Muscle of arm (tissue), 12 donors: ENCODE measurements around the gene GLRX3. TPM values are rescaled to one million over a fixed set of nuclear protein-coding genes. Genes with fewer than 3 reads are reported as not detected.

Source experiments
- DNase-seq: peaks from one replicate; pipeline ENCODE4 v3.0.0-alpha.2; 2013
- polyA plus RNA-seq, 12 donors: library from polyadenylated mRNA; unstranded; fragments of 120-200 nt; gene quantifications; one replicate each; pipeline ENCODE4 v1.2.1, GENCODE V29; 2013; ENCODE audit not compliant: insufficient read length in 12 of 12

GLRX3 gene
- polyA plus RNA-seq, 12 donors = 52.5 to 85.2 (median 63.5) TPM; not detected in 1

DNA sequence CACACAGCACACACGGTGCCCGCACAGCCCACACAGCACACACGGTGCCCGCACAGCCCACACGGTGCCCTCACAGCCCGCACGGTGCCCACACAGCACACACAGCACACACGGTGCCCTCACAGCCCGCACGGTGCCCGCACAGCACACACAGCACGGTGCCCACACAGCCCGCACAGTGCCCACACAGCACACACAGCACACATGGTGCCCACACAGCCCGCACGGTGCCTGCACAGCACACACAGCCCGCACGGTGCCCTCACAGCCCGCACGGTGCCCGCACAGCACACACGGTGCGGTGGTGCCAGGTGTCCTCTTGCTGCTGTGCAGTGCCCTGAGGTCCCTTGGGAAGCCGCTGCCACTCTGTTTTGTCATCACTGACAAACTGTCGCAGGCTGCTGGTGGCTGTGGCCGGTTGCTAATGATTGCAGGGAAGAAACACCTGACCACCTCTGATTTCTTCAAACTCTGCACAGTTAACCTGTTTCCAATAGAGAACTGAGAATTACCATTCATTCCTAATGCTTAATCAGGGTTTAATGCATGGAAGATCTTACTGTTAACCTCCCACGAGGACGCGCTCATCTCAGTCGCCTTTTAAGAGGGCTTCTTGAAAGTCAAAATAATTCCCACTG lies 66.9 kb downstream of the GLRX3 start:
- no peak for DNase-seq

DNA sequence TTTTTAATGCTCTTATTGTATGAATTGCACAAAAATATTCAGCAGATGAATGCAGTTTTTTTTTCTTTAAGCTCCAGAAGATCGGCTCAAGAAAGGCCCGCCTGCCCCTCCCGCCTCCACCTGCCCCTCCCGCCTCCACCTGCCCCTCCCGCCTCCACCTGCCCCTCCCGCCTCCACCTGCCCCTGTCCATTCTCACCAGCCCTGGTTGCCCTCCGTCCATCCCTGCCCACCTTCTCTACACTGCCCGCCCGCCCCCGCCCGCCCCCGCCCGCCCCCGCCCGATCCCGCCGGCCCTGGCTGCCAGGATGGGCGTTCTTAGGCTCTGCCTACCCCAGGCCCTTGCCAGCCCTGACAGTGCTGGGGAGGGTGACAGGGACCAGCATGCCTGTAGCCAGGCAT lies 67.4 kb downstream of the GLRX3 start:
- DNase-seq = no peak

DNA sequence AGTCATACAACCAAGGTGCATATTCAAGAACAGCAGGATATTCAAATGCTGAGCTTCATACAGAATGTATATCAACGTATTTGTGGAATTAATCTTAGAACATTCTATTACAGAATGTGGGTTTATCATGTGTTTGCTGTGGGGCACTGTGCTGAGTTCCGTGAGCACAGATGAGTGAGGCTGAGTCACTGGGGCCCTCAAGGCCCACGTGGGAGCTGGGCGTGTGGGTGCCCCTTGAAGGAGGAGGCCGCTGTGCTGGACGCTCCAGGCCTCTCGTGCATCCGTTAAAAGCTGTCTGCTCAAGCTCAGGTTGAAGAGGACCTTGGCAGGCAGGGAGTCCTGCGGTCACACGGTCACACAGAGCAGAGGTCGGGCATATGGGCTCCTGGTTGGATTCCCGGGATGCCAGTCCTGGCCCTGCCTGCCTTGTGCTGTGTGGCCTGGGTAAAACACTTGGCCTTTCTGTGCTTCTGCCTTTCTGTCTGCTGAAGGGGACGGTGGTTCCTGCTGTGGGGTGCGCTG lies 70.1 kb downstream of the GLRX3 start:
- DNase-seq = no peak

DNA sequence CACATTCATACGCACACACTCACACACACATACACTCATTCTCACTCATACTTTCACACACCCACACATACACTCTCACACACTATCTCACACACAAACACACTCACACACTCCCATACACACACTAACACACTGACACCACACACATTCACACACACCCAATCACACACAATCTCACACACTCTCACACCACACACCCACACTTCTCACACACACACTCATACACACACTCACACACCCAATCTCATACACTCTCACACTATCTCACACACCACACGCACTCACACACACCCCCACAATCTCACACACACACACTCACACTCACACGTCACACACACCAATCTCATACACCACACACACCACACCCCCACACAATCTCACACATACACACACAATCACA lies 71.0 kb downstream of the GLRX3 start:
- no peak for DNase-seq

DNA sequence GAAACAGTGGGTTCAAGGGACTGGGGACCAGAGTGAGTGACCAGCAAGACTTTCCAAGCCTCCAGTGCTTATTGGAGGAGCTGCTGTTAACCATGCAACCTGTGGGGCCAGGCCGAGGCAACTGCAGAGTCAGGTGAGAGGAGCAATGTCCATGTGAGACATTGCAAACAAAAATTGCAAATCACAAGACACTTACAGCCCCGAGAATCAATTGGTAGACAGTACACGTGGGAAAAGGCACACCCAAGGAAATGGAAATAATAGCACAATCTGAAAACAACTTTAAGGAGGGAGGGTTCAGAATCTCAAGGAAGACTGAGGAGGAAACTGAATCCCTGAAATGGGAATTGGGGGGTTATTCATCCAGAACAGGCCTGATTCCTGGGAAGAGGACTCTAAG lies 72.6 kb downstream of the GLRX3 start:
- no peak for DNase-seq

DNA sequence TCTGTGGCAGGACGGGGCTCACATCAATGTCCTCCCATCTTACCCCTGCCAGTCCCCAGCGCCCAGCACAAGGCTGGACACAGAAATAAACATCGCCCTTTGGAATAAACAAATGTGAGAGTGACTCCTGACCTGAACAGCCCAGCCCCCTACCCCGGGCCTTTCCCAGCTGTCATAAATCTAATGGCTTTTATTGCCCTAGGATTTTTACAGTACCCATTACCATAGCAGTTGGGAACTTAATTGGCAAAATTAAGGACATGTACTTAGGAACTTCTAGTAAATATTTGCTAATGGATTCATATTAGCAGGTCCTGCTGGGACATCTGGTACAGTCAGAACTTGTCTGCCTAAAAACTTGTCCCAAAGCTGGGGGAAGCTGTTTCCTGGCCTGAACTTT lies 76.6 kb downstream of the GLRX3 start:
- DNase-seq = no peak

DNA sequence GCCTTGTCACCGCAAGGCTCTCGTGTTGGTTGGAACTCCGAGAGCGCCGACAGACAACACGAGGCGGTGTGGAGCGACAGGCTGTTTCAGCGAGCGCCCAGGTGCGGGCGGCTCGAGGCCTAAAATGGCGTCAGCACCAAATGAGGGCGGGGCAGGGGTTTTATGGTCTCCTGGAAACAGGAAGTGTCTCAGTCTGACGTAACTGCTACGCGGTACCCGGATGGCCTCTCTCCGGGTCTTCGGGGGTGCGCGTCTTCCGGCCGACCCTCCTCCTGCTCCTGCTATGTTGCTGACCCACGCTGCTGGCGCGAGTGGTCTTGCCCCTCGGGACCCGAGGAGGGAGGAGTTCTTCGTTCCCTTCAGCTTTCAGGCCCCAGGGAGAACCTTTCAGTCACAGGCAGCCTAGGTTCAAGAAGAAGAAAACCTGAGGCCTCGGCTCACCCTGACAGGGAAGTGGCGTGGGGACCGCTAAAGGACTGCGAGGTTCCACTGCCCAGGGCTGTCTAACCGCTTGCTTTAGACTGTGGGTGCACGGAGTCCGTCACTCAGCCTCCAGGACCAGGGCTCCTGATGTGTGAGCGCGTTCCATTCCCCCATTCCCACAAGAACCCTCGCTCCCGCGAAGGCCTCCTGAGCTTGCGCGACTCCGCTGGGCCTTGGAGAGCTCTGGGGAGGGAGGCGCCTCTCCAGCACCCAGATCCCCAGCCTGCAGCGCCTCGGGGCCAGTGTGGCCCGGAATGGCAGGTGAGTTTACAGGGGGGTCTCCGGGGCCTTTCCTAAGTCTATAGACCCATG lies 77.3 kb downstream of the GLRX3 start:
- DNase-seq = no peak

DNA sequence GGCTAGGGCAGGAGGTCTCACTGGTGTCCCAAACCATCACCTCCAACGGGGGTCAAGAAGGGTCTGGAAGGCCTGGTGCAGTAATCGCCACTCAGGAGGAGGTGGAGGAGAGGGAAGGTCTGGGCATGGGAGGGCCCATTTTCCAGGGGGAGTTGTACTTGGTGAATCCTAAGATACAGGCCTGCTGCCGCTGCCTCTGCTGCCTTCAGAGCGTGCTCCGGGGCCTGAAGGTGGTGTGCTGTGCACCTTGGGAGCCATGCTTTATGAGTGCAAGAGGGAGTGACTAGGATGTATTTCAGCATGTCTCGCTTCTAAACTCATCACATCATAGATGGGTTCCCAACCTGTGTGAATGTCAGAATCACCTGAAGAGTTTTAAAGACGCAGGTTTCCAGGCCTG lies 78.2 kb downstream of the GLRX3 start:
- DNase-seq = no peak

DNA sequence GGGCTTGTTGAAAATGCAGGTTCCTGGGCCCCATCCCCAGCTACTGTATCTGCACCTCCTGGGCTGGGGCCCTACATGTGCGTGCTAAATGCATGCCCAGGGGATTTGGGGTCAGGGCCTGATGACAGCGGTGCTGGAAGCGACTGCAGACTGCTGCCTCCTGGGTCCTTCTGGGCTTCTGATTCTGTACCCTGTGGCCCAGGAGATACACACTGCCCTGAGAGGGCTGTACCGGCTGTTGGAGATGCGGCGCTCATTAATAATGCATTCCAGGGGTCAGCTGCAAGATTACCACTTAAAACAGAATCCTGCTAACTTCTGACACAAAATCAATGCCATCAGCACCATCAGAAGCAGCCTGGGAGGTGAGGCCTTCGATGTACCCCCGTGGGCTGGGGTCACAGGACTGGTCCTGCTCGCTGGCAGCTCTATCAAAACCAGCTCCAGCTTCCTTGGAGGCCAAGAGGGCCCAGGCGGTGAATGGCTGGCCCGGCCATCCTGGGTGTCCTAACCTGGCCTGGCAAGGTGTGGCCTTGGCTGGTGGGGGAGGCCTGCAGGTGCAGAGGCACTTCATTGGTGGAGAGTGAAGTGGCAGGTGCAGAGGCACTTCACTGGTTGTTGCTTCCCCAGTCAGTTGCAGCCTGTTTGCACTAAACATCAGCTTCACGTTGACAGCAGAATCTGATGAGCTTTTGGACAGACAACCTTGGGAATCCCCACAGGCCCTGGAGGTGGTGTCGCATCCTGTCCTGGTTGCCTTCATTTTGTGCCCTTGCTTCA lies 79.2 kb downstream of the GLRX3 start:
- no peak for DNase-seq

DNA sequence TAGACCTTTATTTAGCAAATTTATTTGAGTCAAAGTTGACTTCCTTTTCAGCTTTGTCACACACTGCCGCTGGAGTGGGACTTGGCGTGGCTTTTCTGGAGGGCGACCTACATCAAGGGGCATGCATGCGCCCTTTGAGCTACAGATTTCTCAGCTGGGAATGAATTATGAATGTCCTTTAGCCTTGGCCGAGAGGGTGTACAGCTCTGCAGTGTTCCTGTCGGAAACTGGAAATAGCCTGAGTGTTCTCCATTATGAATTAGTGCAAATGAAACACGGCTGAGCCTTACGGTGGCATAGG lies 79.7 kb downstream of the GLRX3 start:
- no peak for DNase-seq

DNA sequence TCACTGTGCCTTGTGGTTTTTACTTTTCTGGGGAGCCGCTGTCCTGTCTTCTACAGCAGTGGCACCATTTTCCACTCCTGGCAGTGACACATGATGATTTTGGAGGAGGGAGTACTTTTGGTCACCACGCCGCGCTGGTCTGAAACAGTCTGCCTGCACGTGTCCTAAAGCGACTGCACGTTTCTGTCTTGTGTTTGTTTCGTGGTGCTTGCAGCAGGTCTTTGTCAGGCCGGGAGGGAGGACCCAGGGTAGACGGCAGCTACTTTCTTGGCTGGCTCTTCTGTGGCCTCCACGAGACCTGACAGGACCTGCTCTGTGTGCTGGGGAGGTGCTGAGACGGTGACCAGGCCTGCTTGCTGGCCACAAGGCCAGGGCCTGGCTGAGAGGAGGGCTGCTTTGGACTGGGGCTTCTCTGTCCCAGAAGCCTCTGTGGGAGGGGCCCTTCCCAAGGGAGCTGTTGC lies 82.0 kb downstream of the GLRX3 start:
- no peak for DNase-seq

DNA sequence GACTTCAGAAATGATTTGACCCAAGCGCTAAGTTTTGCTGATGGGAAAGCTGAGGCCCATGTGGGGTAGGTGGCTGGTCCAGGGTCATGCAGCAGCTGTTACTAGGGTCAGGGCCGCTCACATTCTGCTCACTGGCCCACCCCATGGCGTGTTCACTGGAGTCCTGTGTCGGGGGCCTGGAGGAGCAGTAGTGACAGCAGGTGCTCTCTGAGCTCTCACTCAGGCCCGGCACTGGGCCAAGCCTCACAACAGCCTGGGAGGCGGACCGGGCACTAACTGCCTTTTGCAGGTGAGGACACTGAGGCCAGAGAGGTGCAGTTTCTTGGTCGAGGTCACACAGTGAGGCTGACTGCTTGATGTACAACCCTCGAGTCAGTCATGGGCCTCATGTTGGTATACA lies 82.7 kb downstream of the GLRX3 start:
- no peak for DNase-seq

DNA sequence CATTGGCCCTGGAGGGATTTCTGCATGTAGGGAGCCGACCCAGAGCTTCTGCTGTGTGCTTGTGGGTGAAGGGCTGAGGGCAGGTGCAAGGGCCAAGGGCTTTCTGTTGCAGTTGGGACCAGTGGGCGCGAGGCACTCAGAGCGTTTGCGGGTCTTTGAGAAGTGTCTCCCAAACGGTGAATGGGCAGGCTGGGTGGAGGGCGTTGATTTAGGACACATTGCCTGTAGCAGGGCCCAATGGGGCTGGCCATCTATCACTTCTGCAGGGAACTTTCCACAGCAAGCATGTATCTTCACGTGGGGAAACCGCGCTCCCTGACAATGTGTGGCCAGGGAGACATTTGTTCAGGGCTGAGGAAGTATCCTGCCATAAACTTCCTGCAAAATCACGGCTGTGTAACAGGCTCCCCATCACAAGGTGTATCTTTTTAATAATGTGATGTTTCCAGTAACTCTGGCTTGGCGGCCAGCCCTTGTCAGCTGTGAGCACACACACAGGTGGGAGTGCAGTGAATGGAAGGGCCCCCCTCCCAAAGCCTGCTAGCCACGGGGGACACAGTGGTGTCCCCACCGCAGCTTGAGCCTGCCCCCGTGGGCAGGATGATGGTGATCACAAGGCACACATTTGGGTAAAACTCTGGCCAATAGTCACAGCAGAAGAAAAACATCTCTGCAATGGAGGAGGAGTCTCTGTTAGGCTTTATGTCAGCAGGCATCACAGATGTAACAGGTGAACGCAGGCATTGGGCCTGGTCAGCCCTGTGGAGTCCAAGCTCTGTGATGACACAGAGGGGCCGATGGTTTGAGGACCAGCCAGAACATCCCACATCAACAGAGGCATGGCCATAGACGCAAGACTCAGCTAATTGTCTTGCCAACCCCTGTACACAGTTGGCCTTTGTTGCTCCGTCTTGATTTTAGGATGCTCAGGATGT lies 84.3 kb downstream of the GLRX3 start:
- DNase-seq = no peak

DNA sequence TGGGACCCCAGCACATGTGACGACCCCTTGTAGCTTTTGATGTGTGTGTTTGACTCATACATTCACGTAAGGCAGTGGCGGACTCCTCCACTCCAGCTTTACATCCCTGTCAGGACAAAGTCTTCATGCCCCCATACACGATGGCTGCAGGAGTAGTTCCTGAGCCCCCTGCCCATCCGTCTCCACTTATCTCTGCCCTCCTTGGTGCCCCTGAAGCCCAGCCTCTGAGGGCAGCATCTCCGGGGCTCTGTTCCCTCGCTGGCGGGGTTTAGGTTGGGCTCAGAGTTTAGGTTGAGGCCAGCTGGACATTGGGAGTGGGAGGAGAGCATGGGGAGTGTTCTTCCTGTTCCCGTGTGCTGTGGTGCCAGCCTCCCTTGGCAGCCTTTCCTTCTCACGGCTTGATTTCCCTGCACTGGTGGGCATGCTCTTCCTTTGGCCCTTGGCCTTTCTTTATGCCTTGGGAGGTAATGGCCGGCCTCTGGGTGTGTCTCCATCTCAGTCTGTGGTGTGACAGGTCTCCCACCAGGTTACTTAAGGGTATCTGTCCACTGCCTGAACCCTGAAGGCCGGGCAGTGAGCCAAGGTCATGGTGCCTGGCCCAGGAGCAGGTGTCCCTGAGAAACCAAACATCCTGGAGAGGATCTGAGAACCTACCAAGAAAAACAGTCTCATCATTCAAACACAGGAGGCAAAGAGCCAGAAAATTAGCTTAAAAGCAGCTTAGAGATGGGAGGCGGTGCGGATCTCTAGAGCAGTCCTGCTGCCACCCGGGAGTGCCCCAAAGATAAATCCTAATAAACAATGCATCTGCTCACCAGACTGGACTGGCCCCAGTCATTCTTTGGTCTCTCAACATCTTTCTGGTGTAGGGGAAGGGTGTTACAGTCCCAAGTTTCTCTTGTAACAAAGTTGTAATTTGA lies 85.5 kb downstream of the GLRX3 start:
- no peak for DNase-seq

DNA sequence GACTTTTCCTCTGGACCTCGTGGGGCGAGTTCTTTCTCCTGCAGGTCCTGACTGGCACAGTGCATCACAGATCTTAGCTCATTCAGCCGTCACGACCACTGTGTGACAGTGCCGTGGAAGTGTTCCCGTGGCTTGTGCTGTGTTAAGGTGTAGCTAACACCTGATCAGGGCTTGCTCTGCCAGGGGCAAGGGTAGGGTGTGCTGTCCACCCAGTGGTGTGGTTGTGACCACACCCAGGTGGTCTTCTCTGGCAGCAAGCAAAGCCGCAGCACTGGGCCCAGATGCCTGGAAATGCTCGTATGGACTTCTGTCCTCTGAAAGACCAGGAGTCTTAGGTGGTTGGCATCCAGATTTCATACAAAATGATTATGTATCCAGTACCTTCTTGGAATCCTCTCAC lies 86.2 kb downstream of the GLRX3 start:
- DNase-seq = no peak

DNA sequence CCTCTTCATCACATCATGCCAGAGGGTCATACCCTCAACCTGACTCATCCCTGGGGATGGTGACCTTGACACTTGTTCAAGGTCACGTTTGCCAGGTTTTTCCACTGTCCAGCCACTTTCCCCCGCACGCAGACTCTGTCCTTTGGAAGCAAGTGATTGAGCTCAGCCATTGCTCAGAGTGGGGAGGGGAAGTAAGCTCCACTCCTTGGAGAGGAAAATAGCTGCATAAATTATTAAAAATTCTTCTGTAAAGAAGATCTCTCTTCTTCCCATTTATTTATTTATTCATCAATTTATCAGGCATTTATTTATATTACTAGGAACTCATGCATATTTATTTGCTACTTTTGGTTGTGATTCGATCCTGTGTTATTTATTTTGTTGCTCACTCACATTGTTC lies 88.0 kb downstream of the GLRX3 start:
- no peak for DNase-seq

DNA sequence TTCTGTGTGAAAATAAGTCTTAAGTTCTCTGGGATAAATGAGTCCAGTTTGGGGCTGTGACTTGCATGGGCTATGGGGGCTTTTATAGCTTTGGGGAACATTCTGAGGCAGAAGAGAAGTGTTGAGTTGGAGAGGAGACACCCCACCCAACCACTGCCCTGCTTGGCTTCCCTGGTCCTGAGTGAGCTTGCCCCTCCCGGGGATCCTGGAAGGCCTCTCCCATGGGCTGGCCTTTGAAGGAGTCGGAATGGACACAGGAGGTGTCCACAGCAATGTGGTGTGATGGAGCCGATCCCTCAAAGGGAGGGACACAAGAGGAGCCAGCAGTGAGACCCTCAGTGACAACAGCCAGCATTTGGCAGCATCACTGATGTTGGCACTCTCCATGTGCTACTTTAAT lies 89.8 kb downstream of the GLRX3 start:
- DNase-seq = no peak

DNA sequence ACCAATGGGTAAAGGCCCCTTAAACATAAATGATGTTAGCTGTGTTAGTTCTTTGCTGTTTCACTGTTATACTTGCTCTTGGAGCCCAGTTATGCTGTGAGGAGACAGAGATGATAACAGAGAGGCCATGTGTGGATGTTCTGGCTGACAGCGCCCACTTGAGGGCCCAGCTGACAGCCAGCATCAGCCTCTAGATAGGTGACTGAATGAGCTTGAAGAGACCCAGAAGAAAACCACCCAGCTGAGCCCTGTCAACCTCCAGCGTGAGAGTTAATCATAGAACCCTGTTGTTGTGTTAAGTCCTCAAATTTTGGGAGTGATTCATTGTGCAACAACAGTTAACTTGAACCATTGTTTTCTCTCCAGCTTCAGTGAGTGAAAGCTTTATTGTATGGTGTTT lies 91.7 kb downstream of the GLRX3 start:
- DNase-seq = no peak
